Activated naive CD4-positive, alpha-beta T cell treated with anti-CD3 and anti-CD28 coated beads for 36 hours (primary cell): ENCODE results near the gene PSEN1. TPM values are rescaled to one million over a fixed set of nuclear protein-coding genes. Genes with fewer than 3 reads are reported as not detected.

Source experiments
- CTCF ChIA-PET: fragments of 350-600 bp; sonication (Branson Sonifier 250); formaldehyde crosslinking; loops from one replicate; lab custom pipeline; 2021; ENCODE audit warnings: antibody characterized with exemption; lab: Charles Lee
- DNase-seq: peaks from one replicate; pipeline ENCODE4 v3.0.0-alpha.2; 2020
- H3K27ac Mint-ChIP-seq: one replicate; pipeline ENCODE4 v1.8.0; 2021; ENCODE audit warnings: mild to moderate bottlenecking, mixed read lengths
- H3K27me3 Mint-ChIP-seq: one replicate; pipeline ENCODE4 v1.8.0; 2021; ENCODE audit warnings: low read depth, mixed read lengths
- H3K36me3 Mint-ChIP-seq: one replicate; pipeline ENCODE4 v1.8.0; 2021; ENCODE audit warnings: low read depth, mixed read lengths
- H3K4me1 Mint-ChIP-seq: one replicate; pipeline ENCODE4 v1.8.0; 2021; ENCODE audit warnings: low read depth, mixed read lengths
- H3K4me3 Mint-ChIP-seq: one replicate; pipeline ENCODE4 v1.8.0; 2021; ENCODE audit warnings: mild to moderate bottlenecking, moderate library complexity, mixed read lengths
- H3K9me3 Mint-ChIP-seq: one replicate; pipeline ENCODE4 v1.8.0; 2021; ENCODE audit warnings: mixed read lengths
- intact Hi-C: fragments of 100-400 bp; cut with micrococcal nuclease; formaldehyde crosslinking; loops from one replicate; pipeline ENCODE4 v1.15.1; 2023
- total RNA-seq, 2 experiments: library from RNA; stranded (reverse); gene quantifications; one replicate each; pipeline ENCODE4 v1.2.3, GENCODE V29; 2021

Gene PSEN1
- total RNA-seq, 2 experiments from 2014 or later: 24.5 to 26.0 TPM

GRCh38 chr14:73133795-73134194 is 2.5 kb upstream of the PSEN1 start:
- peaks cover 5% of the 10 kb centered on the region for H3K36me3 Mint-ChIP-seq
- intact Hi-C loops: loop anchor here (10.0 kb wide), 1 partner anchor 951 kb away; the partner anchor contains the start of genes ALDH6A1 and LIN52
- H3K4me1 Mint-ChIP-seq: peaks cover 14% of the 10 kb centered on the region
- no peak for DNase-seq
- no peak overlapping the region for H3K27ac Mint-ChIP-seq
- peaks cover 12% of the 10 kb centered on the region for H3K9me3 Mint-ChIP-seq
- CTCF ChIA-PET: no interaction called here
- H3K27me3 Mint-ChIP-seq: no peaks in the 10 kb centered on the region
- no peak overlapping the region for H3K4me3 Mint-ChIP-seq

GRCh38 chr14:73136085-73136386 is 271 bp upstream of the PSEN1 start:
- H3K27me3 Mint-ChIP-seq: no peaks in the 10 kb centered on the region
- peaks cover 12% of the 10 kb centered on the region for H3K9me3 Mint-ChIP-seq
- DNase-seq: no peak
- H3K4me3 Mint-ChIP-seq: peak overlapping the region; percentile 98
- CTCF ChIA-PET: interaction anchor here (0.7 kb wide), 1 partner anchor 45 kb away, joined by 3 read pairs; no protein-coding TSS in a partner anchor
- peaks cover 22% of the 10 kb centered on the region for H3K4me1 Mint-ChIP-seq
- intact Hi-C loops: loop anchor here (1.0 to 10.0 kb wide), 6 partner anchors 78 to 949 kb away; partner anchors contain the start of genes ALDH6A1, COQ6, DCAF4 and FAM161B
- peaks cover 6% of the 10 kb centered on the region for H3K36me3 Mint-ChIP-seq
- peak overlapping the region; percentile 97 for H3K27ac Mint-ChIP-seq

GRCh38 chr14:73140811-73141323 is 4.6 kb downstream of the PSEN1 start:
- Mint-ChIP-seq H3K27me3 (no peaks in the 10 kb centered on the region), H3K36me3 (peaks cover 3% of the 10 kb centered on the region), H3K27ac (no peak overlapping the region), H3K9me3 (no peaks in the 10 kb centered on the region), H3K4me1 (peaks cover 45% of the 10 kb centered on the region), H3K4me3 (no peak overlapping the region)
- no peak for DNase-seq
- intact Hi-C loops: no loop called here
- CTCF ChIA-PET: no interaction called here

- Mint-ChIP-seq H3K27ac (peak overlapping the region; percentile 36), H3K4me3 (no peak overlapping the region), H3K36me3 (peaks cover 3% of the 10 kb centered on the region), H3K4me1 (peaks cover 41% of the 10 kb centered on the region), H3K9me3 (no peaks in the 10 kb centered on the region), H3K27me3 (no peaks in the 10 kb centered on the region)
- intact Hi-C loops: no loop called here
- DNase-seq: no peak
- CTCF ChIA-PET: interaction anchor here (0.7 to 1.0 kb wide), 2 partner anchors 16 to 502 kb away, joined by 3 to 4 read pairs; no protein-coding TSS in a partner anchor
Measured at GRCh38 chr14:73142216-73142615, 5.9 kb downstream of the PSEN1 start.

GRCh38 chr14:73143003-73143402 is 6.7 kb downstream of the PSEN1 start:
- CTCF ChIA-PET: interaction anchor here (1.0 kb wide), 1 partner anchor 16 kb away, joined by 3 read pairs; no protein-coding TSS in a partner anchor
- no peak overlapping the region for H3K27ac Mint-ChIP-seq
- H3K27me3 Mint-ChIP-seq: no peaks in the 10 kb centered on the region
- no peaks in the 10 kb centered on the region for H3K9me3 Mint-ChIP-seq
- no peak for DNase-seq
- intact Hi-C loops: no loop called here
- H3K4me1 Mint-ChIP-seq: peaks cover 37% of the 10 kb centered on the region
- H3K36me3 Mint-ChIP-seq: peaks cover 2% of the 10 kb centered on the region
- H3K4me3 Mint-ChIP-seq: no peak overlapping the region

GRCh38 chr14:73143617-73144016 is 7.3 kb downstream of the PSEN1 start:
- intact Hi-C loops: no loop called here
- DNase-seq: no peak
- Mint-ChIP-seq H3K9me3 (no peaks in the 10 kb centered on the region), H3K27ac (no peak overlapping the region), H3K27me3 (no peaks in the 10 kb centered on the region), H3K4me3 (no peak overlapping the region), H3K36me3 (peaks cover 2% of the 10 kb centered on the region), H3K4me1 (peaks cover 37% of the 10 kb centered on the region)
- CTCF ChIA-PET: no interaction called here

- Mint-ChIP-seq H3K4me1 (peaks cover 35% of the 10 kb centered on the region), H3K36me3 (peaks cover 3% of the 10 kb centered on the region), H3K9me3 (no peaks in the 10 kb centered on the region), H3K27ac (no peak overlapping the region), H3K4me3 (no peak overlapping the region), H3K27me3 (no peaks in the 10 kb centered on the region)
- no peak for DNase-seq
- intact Hi-C loops: no loop called here
- CTCF ChIA-PET: no interaction called here
Measured at GRCh38 chr14:73145371-73145770, 9.1 kb downstream of the PSEN1 start.

- Mint-ChIP-seq H3K4me1 (peaks cover 29% of the 10 kb centered on the region), H3K4me3 (no peak overlapping the region), H3K27me3 (no peaks in the 10 kb centered on the region), H3K27ac (no peak overlapping the region), H3K36me3 (peaks cover 1% of the 10 kb centered on the region), H3K9me3 (no peaks in the 10 kb centered on the region)
- CTCF ChIA-PET: no interaction called here
- DNase-seq: no peak
- intact Hi-C loops: no loop called here
Measured at GRCh38 chr14:73146111-73146510, 9.8 kb downstream of the PSEN1 start.

GRCh38 chr14:73149753-73150152 is 13.4 kb downstream of the PSEN1 start:
- no peak overlapping the region for H3K4me3 Mint-ChIP-seq
- H3K27me3 Mint-ChIP-seq: no peaks in the 10 kb centered on the region
- CTCF ChIA-PET: interaction anchor here (0.9 kb wide), 1 partner anchor 19 kb away, joined by 3 read pairs; no protein-coding TSS in a partner anchor
- intact Hi-C loops: no loop called here
- peaks cover 3% of the 10 kb centered on the region for H3K36me3 Mint-ChIP-seq
- no peak for DNase-seq
- no peaks in the 10 kb centered on the region for H3K9me3 Mint-ChIP-seq
- peaks cover 6% of the 10 kb centered on the region for H3K4me1 Mint-ChIP-seq
- H3K27ac Mint-ChIP-seq: no peak overlapping the region

GRCh38 chr14:73153272-73153671 is 17.0 kb downstream of the PSEN1 start:
- H3K36me3 Mint-ChIP-seq: peaks cover 14% of the 10 kb centered on the region
- intact Hi-C loops: no loop called here
- no peaks in the 10 kb centered on the region for H3K27me3 Mint-ChIP-seq
- H3K27ac Mint-ChIP-seq: no peak overlapping the region
- no peak for DNase-seq
- no peaks in the 10 kb centered on the region for H3K9me3 Mint-ChIP-seq
- CTCF ChIA-PET: interaction anchor here (1.3 kb wide), 1 partner anchor 20 kb away, joined by 6 read pairs; no protein-coding TSS in a partner anchor
- no peaks in the 10 kb centered on the region for H3K4me1 Mint-ChIP-seq
- H3K4me3 Mint-ChIP-seq: no peak overlapping the region

- Mint-ChIP-seq H3K36me3 (peaks cover 25% of the 10 kb centered on the region), H3K4me3 (no peak overlapping the region), H3K27ac (no peak overlapping the region), H3K4me1 (peaks cover 2% of the 10 kb centered on the region), H3K27me3 (no peaks in the 10 kb centered on the region), H3K9me3 (no peaks in the 10 kb centered on the region)
- DNase-seq: no peak
- CTCF ChIA-PET: no interaction called here
- intact Hi-C loops: no loop called here
Measured at GRCh38 chr14:73162251-73162650, 25.9 kb downstream of the PSEN1 start.

- H3K36me3 Mint-ChIP-seq: peaks cover 17% of the 10 kb centered on the region
- no peaks in the 10 kb centered on the region for H3K27me3 Mint-ChIP-seq
- H3K27ac Mint-ChIP-seq: no peak overlapping the region
- no peak overlapping the region for H3K4me3 Mint-ChIP-seq
- intact Hi-C loops: no loop called here
- H3K4me1 Mint-ChIP-seq: no peaks in the 10 kb centered on the region
- CTCF ChIA-PET: no interaction called here
- H3K9me3 Mint-ChIP-seq: no peaks in the 10 kb centered on the region
- DNase-seq: no peak
Measured at GRCh38 chr14:73166399-73166798, 30.1 kb downstream of the PSEN1 start.

- Mint-ChIP-seq H3K9me3 (no peaks in the 10 kb centered on the region), H3K27me3 (no peaks in the 10 kb centered on the region), H3K36me3 (peaks cover 19% of the 10 kb centered on the region), H3K27ac (no peak overlapping the region), H3K4me3 (no peak overlapping the region), H3K4me1 (no peaks in the 10 kb centered on the region)
- intact Hi-C loops: no loop called here
- CTCF ChIA-PET: no interaction called here
- DNase-seq: no peak
Measured at GRCh38 chr14:73167727-73168126, 31.4 kb downstream of the PSEN1 start.
